H1 (cell line): ENCODE data around the gene TMEM129. TPM values are rescaled to one million over a fixed set of nuclear protein-coding genes. Genes with fewer than 3 reads are reported as not detected.

Source experiments
- CTCF ChIA-PET: fragments of 300-600 bp; sonication (Branson Sonifier 250); formaldehyde crosslinking; loops from one replicate; lab custom pipeline; 2021; ENCODE audit not compliant: partially characterized antibody; lab: Charles Lee
- POLR2A ChIA-PET: fragments of 300-600 bp; sonication (Branson Sonifier 250); formaldehyde crosslinking; loops from one replicate; lab custom pipeline; 2021; ENCODE audit warnings: inconsistent platforms; ENCODE audit not compliant: partially characterized antibody; lab: Charles Lee
- DNase-seq, 2 experiments: peaks; one replicate each; pipeline versions ENCODE4 v3.0.0 to v3.0.0-alpha.2; 2010 to 2022; ENCODE audit warnings: low spot score in 2 of 2, low read depth in 1 of 2, mixed read lengths in 1 of 2
- FAIRE-seq: peaks from 2 replicates; lab custom pipeline; 2011; peaks lifted over from hg19 to GRCh38; lab: Jason Lieb, UNC
- H2AFZ ChIP-seq: 2 replicates; pipeline ENCODE4 v1.8.1; 2012; ENCODE audit warnings: low read length, inconsistent platforms
- H2AK5ac ChIP-seq: 2 replicates; pipeline ENCODE4 v1.6.1; 2013; ENCODE audit warnings: low read depth, low read length
- H2BK120ac ChIP-seq: replicated peaks from 2 replicates; pipeline ENCODE3; 2013; ENCODE audit warnings: low read depth, low read length, inconsistent platforms
- H2BK12ac ChIP-seq: 2 replicates; pipeline ENCODE4 v1.6.1; 2013; ENCODE audit warnings: low read depth, low read length
- H2BK15ac ChIP-seq: 2 replicates; pipeline ENCODE4 v1.6.1; 2013; ENCODE audit warnings: low read length
- H2BK20ac ChIP-seq: 2 replicates; pipeline ENCODE4 v1.6.1; 2013; ENCODE audit warnings: low read length
- H2BK5ac ChIP-seq: 2 replicates; pipeline ENCODE4 v1.6.1; 2013; ENCODE audit warnings: low read depth, low read length
- H3K14ac ChIP-seq: 2 replicates; pipeline ENCODE4 v1.6.1; 2013; ENCODE audit warnings: inconsistent platforms; ENCODE audit not compliant: insufficient read length
- H3K18ac ChIP-seq: 2 replicates; pipeline ENCODE4 v1.6.1; 2013; ENCODE audit warnings: low read length; ENCODE audit errors: extremely low read depth
- H3K23ac ChIP-seq: 2 replicates; pipeline ENCODE4 v1.6.1; 2013; ENCODE audit warnings: inconsistent platforms; ENCODE audit not compliant: insufficient read length
- H3K23me2 ChIP-seq: 2 replicates; pipeline ENCODE4 v1.6.1; 2013; ENCODE audit warnings: low read depth, low read length
- H3K27ac ChIP-seq: 2 replicates; pipeline ENCODE4 v1.6.1; 2011; ENCODE audit warnings: low read depth, low read length, inconsistent platforms
- H3K27me3 ChIP-seq, 4 experiments: replicated peaks in 1 of 4; 1 replicate in 1 of 4; 2 replicates in 3 of 4; pipeline versions ENCODE4 v1.6.1 to v1.8.1; 2011 to 2013; ENCODE audit warnings: low read length in 3 of 4, mild to moderate bottlenecking in 3 of 4, inconsistent platforms in 2 of 4, mixed read lengths in 2 of 4, moderate library complexity in 1 of 4; ENCODE audit not compliant: control insufficient read depth in 3 of 4, insufficient read depth in 3 of 4; ENCODE audit errors: extremely low read depth in 1 of 4
- H3K36me3 ChIP-seq, 4 experiments: 2 replicates each; pipeline versions ENCODE4 v1.6.1 to v1.8.1; 2011 to 2013; ENCODE audit warnings: mild to moderate bottlenecking in 4 of 4, low read length in 3 of 4, moderate library complexity in 2 of 4, control low read depth in 1 of 4, inconsistent platforms in 1 of 4; ENCODE audit not compliant: insufficient read depth in 4 of 4, control insufficient read depth in 2 of 4
- H3K4ac ChIP-seq: replicated peaks from 2 replicates; pipeline ENCODE3; 2013; ENCODE audit warnings: low read length, low read depth, mixed read lengths, inconsistent platforms; ENCODE audit not compliant: insufficient read length
- H3K4me1 ChIP-seq, 4 experiments: replicated peaks in 1 of 4; 1 replicate in 1 of 4; 2 replicates in 3 of 4; pipeline versions ENCODE4 v1.6.1 to v1.8.1; 2011 to 2013; ENCODE audit warnings: low read length in 3 of 4, inconsistent platforms in 2 of 4, mixed read lengths in 1 of 4; ENCODE audit not compliant: insufficient read depth in 4 of 4, control insufficient read depth in 3 of 4
- H3K4me2 ChIP-seq, 2 experiments: 2 replicates each; pipeline versions ENCODE4 v1.6.1 to v1.8.1; 2011 to 2013; ENCODE audit warnings: low read depth in 2 of 2, low read length in 2 of 2, control low read depth in 1 of 2, inconsistent platforms in 1 of 2, mild to moderate bottlenecking in 1 of 2; ENCODE audit not compliant: insufficient read depth in 1 of 2
- H3K4me3 ChIP-seq, 4 experiments: fragments of 200-600, 300-600 bp in 1 of 4; sonication (generic), shearing (Covaris generic), sonication (Bioruptor Twin) in 1 of 4; 2 replicates each; pipeline versions ENCODE4 v1.5.1 to v1.8.1; 2011 to 2016; ENCODE audit warnings: low read length in 4 of 4, low read depth in 3 of 4, control low read depth in 2 of 4, inconsistent platforms in 2 of 4, mild to moderate bottlenecking in 2 of 4, mixed read lengths in 1 of 4, moderate library complexity in 1 of 4; ENCODE audit not compliant: insufficient read depth in 2 of 4; ENCODE audit errors: extremely low read depth in 1 of 4
- H3K56ac ChIP-seq: replicated peaks from 2 replicates; pipeline ENCODE3; 2013; ENCODE audit warnings: low read depth, mild to moderate bottlenecking, mixed read lengths, low read length, inconsistent platforms; ENCODE audit not compliant: insufficient read length
- H3K79me1 ChIP-seq: 2 replicates; pipeline ENCODE4 v1.6.1; 2013; ENCODE audit warnings: low read depth, low read length, control low read depth
- H3K79me2 ChIP-seq, 2 experiments: 2 replicates each; pipeline versions ENCODE4 v1.6.1 to v1.8.1; 2012 to 2013; ENCODE audit warnings: low read length in 2 of 2, mild to moderate bottlenecking in 2 of 2, inconsistent platforms in 1 of 2; ENCODE audit not compliant: insufficient read depth in 2 of 2, control insufficient read depth in 1 of 2
- H3K9ac ChIP-seq, 4 experiments: replicated peaks in 1 of 4; 1 replicate in 1 of 4; 2 replicates in 3 of 4; pipeline versions ENCODE4 v1.6.1 to v1.8.1; 2011 to 2013; ENCODE audit warnings: low read depth in 3 of 4, low read length in 3 of 4, control low read depth in 2 of 4, mild to moderate bottlenecking in 2 of 4, moderate library complexity in 2 of 4, inconsistent platforms in 1 of 4; ENCODE audit errors: extremely low read depth in 1 of 4
- H3K9me3 ChIP-seq, 2 experiments: 2 replicates each; pipeline versions ENCODE4 v1.6.1 to v1.8.1; 2012 to 2013; ENCODE audit warnings: mild to moderate bottlenecking in 2 of 2, moderate library complexity in 2 of 2, control low read depth in 1 of 2, inconsistent platforms in 1 of 2, low read depth in 1 of 2, low read length in 1 of 2, mixed read lengths in 1 of 2; ENCODE audit not compliant: insufficient read depth in 2 of 2
- H4K20me1 ChIP-seq, 2 experiments: replicated peaks in 1 of 2; 2 replicates each; pipeline versions ENCODE3 to v1.8.1; 2011 to 2013; ENCODE audit warnings: inconsistent platforms in 2 of 2, low read length in 2 of 2, mild to moderate bottlenecking in 1 of 2; ENCODE audit not compliant: insufficient read depth in 2 of 2, control insufficient read depth in 1 of 2
- H4K5ac ChIP-seq: 2 replicates; pipeline ENCODE4 v1.6.1; 2013; ENCODE audit warnings: low read length, low read depth, mixed read lengths, inconsistent platforms; ENCODE audit not compliant: insufficient read length
- H4K8ac ChIP-seq: 2 replicates; pipeline ENCODE4 v1.8.0; 2013; ENCODE audit warnings: mild to moderate bottlenecking, moderate library complexity, low read length, inconsistent platforms; ENCODE audit not compliant: insufficient read depth; ENCODE audit errors: extremely low read depth
- H4K91ac ChIP-seq: replicated peaks from 2 replicates; pipeline ENCODE3; 2013; ENCODE audit warnings: low read length, mixed read lengths, inconsistent platforms; ENCODE audit not compliant: insufficient read length
- ATF2 ChIP-seq: IDR thresholded peaks from 2 replicates; pipeline ENCODE4 v1.6.1; 2012; ENCODE audit warnings: low read length, inconsistent platforms
- BACH1 ChIP-seq: IDR thresholded peaks from 2 replicates; pipeline ENCODE4 v1.6.1; 2012; ENCODE audit warnings: low read length, improper control_type of control experiment
- HDAC2 ChIP-seq, 2 experiments: fragments of 300-600 bp in 1 of 2; sonication (generic) in 1 of 2; IDR thresholded peaks; 2 replicates each; pipeline ENCODE4 v1.6.1; 2011 to 2012; ENCODE audit warnings: low read depth in 2 of 2, low read length in 2 of 2, mild to moderate bottlenecking in 2 of 2, moderate library complexity in 2 of 2, borderline replicate concordance in 1 of 2, inconsistent platforms in 1 of 2
- HDAC6 ChIP-seq: IDR thresholded peaks from one replicate; pipeline ENCODE4 v1.7.1; 2012; ENCODE audit warnings: low read depth, mild to moderate bottlenecking, inconsistent platforms, low read length, moderate library complexity
- KDM5A ChIP-seq: fragments of 200-600 bp; IDR thresholded peaks from 2 replicates; pipeline ENCODE4 v1.7.1; 2012; ENCODE audit warnings: mild to moderate bottlenecking, low read length, inconsistent platforms, mixed read lengths
- POU5F1 ChIP-seq: IDR thresholded peaks from 2 replicates; pipeline ENCODE4 v1.6.1; 2011; ENCODE audit warnings: low read depth, mild to moderate bottlenecking, low read length, moderate library complexity
- TAF7 ChIP-seq: optimal IDR thresholded peaks from 2 replicates; pipeline ENCODE3; 2011; ENCODE audit warnings: low read depth, mild to moderate bottlenecking, inconsistent platforms, low read length, moderate library complexity, borderline replicate concordance
- WGBS, 2 experiments: shearing (Covaris generic) in 1 of 2; methylation state at CpG; one replicate each; pipeline versions ENCODE4 v1.1.6 to v1.1.7; 2013 to 2015; ENCODE audit warnings: low lambda C conversion rate in 2 of 2, mixed read lengths in 2 of 2, inconsistent platforms in 1 of 2, low coverage in 1 of 2, missing lambda C conversion rate in 1 of 2; ENCODE audit not compliant: insufficient replicate concordance in 2 of 2, insufficient coverage in 1 of 2, insufficient read length in 1 of 2; ENCODE audit errors: extremely low coverage in 1 of 2, missing lambda C conversion rate in 1 of 2; 5-methylcytosine and 5-hydroxymethylcytosine counted together
- polyA plus RNA-seq, 7 experiments: library from polyadenylated mRNA; depleted of rRNA in 3 of 7; stranded (reverse) in 5 of 7; unstranded in 2 of 7; fragments of >200 nt in 5 of 7; fragments of 200-250 nt in 2 of 7; gene quantifications; 1 replicate in 5 of 7; 2 replicates in 1 of 7; 4 replicates in 1 of 7; pipeline versions ENCODE4 v1.2.1 to v1.2.3, GENCODE V29; 2011 to 2013; ENCODE audit warnings: missing spikeins in 2 of 7, mixed read lengths in 2 of 7
- total RNA-seq: library from RNA; stranded (reverse); fragmentation: NEBNext Ultra II Directional; extraction: Animal tissue kit (Norgen Biotek cat#: 25700); gene quantifications from 2 replicates; pipeline ENCODE4 v1.2.1, GENCODE V29; 2021
- TF ChIP-seq, protein P1 (sequence below): IDR thresholded peaks from 2 replicates; pipeline ENCODE4 v1.6.1; 2011; ENCODE audit warnings: low read depth, mild to moderate bottlenecking, low read length; ENCODE audit not compliant: insufficient read depth

The TMEM129 gene
- total and polyA plus RNA-seq, 2 of the 8 experiments (the other 6 are each of a cell fraction or from before 2014, with no cell fraction given), result 31.5 to 58.7 TPM

DNA sequence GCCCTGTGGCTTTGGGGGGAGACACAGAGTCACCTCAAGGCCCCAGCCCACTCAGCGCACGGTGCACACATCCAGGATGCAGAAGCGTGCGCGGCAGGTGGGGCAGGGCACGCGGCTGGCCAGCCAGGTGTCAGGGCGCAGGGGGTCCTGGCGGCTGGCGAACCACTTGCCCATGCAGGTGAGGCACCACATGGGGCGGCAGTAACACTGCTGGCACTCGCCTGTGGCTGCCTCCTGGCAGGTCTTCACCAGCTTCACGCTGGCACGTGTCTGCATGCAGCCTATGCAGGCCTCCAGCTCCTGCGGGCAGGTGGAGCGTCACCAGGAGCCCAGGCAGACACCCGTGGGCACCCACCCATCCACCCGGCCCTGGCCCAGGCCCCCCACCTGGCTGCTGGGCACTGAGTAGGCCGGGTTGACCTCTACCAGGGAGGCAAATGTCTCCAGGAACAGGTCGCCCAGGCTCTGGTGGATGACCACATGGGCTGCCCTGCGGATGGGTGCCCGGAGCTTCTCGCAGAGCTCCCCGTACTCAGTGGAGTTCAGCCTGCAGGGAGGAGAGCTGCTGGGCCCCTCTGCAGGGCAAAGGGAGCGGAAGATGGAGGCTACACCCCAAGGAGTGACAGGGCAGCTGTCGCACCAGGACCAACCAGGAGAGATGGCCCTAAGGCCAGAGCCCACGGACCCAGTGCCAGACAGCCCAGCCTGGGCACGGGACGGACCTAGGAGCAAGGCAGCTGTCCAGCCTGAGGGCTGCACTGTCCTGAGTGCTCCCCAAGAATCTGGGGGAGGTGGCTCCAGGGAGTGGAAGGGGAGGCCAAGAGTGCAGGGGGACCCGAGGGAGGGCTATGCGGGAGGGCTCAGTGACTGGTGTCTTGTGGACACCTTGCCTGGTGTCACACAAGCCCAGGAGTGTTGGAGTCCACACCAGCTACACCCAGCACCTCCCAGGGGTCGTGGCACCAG, 3.7 kb downstream of the TMEM129 start:
- WGBS, 2 experiments, result 95% methylated on average over 30 of the region's 32 CpGs; no CpG with 5 or more reads in 1 of the 2 experiments
- FAIRE-seq, result no peak
- CTCF ChIA-PET, result interaction anchor here (1.1 to 18.6 kb wide), 4 partner anchors 9 to 21 kb away, joined by 3 to 326 read pairs (median 9); no protein-coding TSS in a partner anchor
- no peak for TF ChIP-seq BACH1
- no peak for TF ChIP-seq TAF7
- TF ChIP-seq KDM5A, result no peak
- no peak for TF ChIP-seq ATF2
- TF ChIP-seq HDAC6, result no peak
- TF ChIP-seq HDAC2 (IDR thresholded peaks at IDR 0.05; ENCODE audit: borderline replicate concordance in 1 of 2, low read depth in 2 of 2, low read length in 2 of 2), result no peak
- TF ChIP-seq, protein P1, sequence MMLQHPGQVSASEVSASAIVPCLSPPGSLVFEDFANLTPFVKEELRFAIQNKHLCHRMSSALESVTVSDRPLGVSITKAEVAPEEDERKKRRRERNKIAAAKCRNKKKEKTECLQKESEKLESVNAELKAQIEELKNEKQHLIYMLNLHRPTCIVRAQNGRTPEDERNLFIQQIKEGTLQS, result no peak
- no peak for TF ChIP-seq POU5F1

More for the DNA sequence above, 3.7 kb downstream of the TMEM129 start:
- H3K79me1 ChIP-seq, result peaks cover 15% of the 10 kb centered on the region
- H3K9ac ChIP-seq, result no peak overlapping the region
- POLR2A ChIA-PET, result interaction anchor here (1.1 to 1.6 kb wide), 4 partner anchors 9 to 84 kb away, joined by 3 to 4 read pairs (median 3); no protein-coding TSS in a partner anchor
- peaks cover 0 to 22% (median 12%) of the 10 kb centered on the region in 4 experiments; a peak in 6 of 7 replicates for H3K4me1 ChIP-seq
- no peak overlapping the region for H2BK120ac ChIP-seq
- H2BK5ac ChIP-seq, result no peak overlapping the region
- H3K56ac ChIP-seq, result peak overlapping the region; percentile 39
- H3K27me3 ChIP-seq, result no peaks in the 10 kb centered on the region
- no peak overlapping the region for H4K5ac ChIP-seq
- H3K27ac ChIP-seq, result no peak overlapping the region
- H3K4me3 ChIP-seq, result no peak overlapping the region
- H3K14ac ChIP-seq, result no peak overlapping the region
- no peak overlapping the region for H2AK5ac ChIP-seq
- no peak for DNase-seq
- no peak overlapping the region for H2BK20ac ChIP-seq
- no peak overlapping the region for H3K18ac ChIP-seq
- peaks cover 16% of the 10 kb centered on the region for H3K23me2 ChIP-seq
- H4K8ac ChIP-seq, result no peak overlapping the region; the same call in 1 of the 2 replicates
- H2BK15ac ChIP-seq, result no peak overlapping the region
- H3K36me3 ChIP-seq, result peaks cover 0 to 10% (median 4%) of the 10 kb centered on the region in 4 experiments; a peak in 3 of 8 replicates
- H2BK12ac ChIP-seq, result no peak overlapping the region; the same call in 1 of the 2 replicates
- no peaks in the 10 kb centered on the region for H3K9me3 ChIP-seq
- no peak overlapping the region for H3K4ac ChIP-seq
- H3K79me2 ChIP-seq, result peaks cover 5 to 19% of the 10 kb centered on the region in 2 experiments; a peak in 3 of 4 replicates
- H2AFZ ChIP-seq, result no peak overlapping the region
- peaks cover 3 to 16% of the 10 kb centered on the region in 2 experiments for H4K20me1 ChIP-seq
- no peak overlapping the region for H3K23ac ChIP-seq
- no peak overlapping the region for H3K4me2 ChIP-seq
- no peak overlapping the region for H4K91ac ChIP-seq
